IPS-20b (cell line): Measurements from ENCODE around the gene ADD2.
"Not testable (repeated sequence)": the region's sequence is repeated elsewhere in the genome, so short reads cannot be mapped to it uniquely, and the experiment has no call there.

Experiments
- H3K27ac ChIP-seq: one replicate; pipeline ENCODE4 v1.5.1; 2013; ENCODE audit warnings: low read length
- H3K27me3 ChIP-seq: 2 replicates; pipeline ENCODE4 v1.6.1; 2013; ENCODE audit warnings: mild to moderate bottlenecking, low read length, inconsistent platforms; ENCODE audit not compliant: insufficient read depth
- H3K36me3 ChIP-seq: 2 replicates; pipeline ENCODE4 v1.6.1; 2013; ENCODE audit warnings: low read depth, mild to moderate bottlenecking, inconsistent platforms, low read length, moderate library complexity; ENCODE audit not compliant: insufficient read depth
- H3K4me1 ChIP-seq: 2 replicates; pipeline ENCODE4 v1.6.1; 2013; ENCODE audit warnings: mild to moderate bottlenecking, control low read depth, inconsistent platforms, low read length, moderate library complexity; ENCODE audit not compliant: insufficient read depth
- H3K4me3 ChIP-seq: 2 replicates; pipeline ENCODE4 v1.5.1; 2013; ENCODE audit warnings: mild to moderate bottlenecking, low read length, inconsistent platforms
- H3K9ac ChIP-seq: 2 replicates; pipeline ENCODE4 v1.6.1; 2013; ENCODE audit warnings: low read depth, mild to moderate bottlenecking, inconsistent platforms, low read length, moderate library complexity
- H3K9me3 ChIP-seq: 2 replicates; pipeline ENCODE4 v1.6.1; 2013; ENCODE audit warnings: mild to moderate bottlenecking, low read depth, low read length, inconsistent platforms; ENCODE audit not compliant: insufficient read depth

Gene ADD2

GRCh38 chr2:70659551-70659950 lies 108.4 kb downstream of the ADD2 start:
- H3K9me3 ChIP-seq = no peaks in the 10 kb centered on the region
- no peak overlapping the region for H3K9ac ChIP-seq
- H3K27me3 ChIP-seq = peaks cover 5% of the 10 kb centered on the region
- no peak overlapping the region for H3K27ac ChIP-seq
- H3K36me3 ChIP-seq = peaks cover 34% of the 10 kb centered on the region
- H3K4me3 ChIP-seq = no peak overlapping the region
- peaks cover 3% of the 10 kb centered on the region; the same call in 1 of the 2 replicates for H3K4me1 ChIP-seq

GRCh38 chr2:70658476-70658875 lies 109.5 kb downstream of the ADD2 start:
- Histone ChIP-seq H3K36me3 (peaks cover 24% of the 10 kb centered on the region), H3K9ac (no peak overlapping the region), H3K4me1 (peaks cover 3% of the 10 kb centered on the region; the same call in 1 of the 2 replicates), H3K27ac (no peak overlapping the region), H3K27me3 (peaks cover 15% of the 10 kb centered on the region), H3K4me3 (no peak overlapping the region), H3K9me3 (no peaks in the 10 kb centered on the region)

- H3K27ac ChIP-seq = no peak overlapping the region
- H3K36me3 ChIP-seq = peaks cover 11% of the 10 kb centered on the region; the same call in 1 of the 2 replicates
- peaks cover 3% of the 10 kb centered on the region; the same call in 1 of the 2 replicates for H3K4me1 ChIP-seq
- H3K9me3 ChIP-seq = no peaks in the 10 kb centered on the region
- H3K27me3 ChIP-seq = peaks cover 20% of the 10 kb centered on the region
- H3K9ac ChIP-seq = no peak overlapping the region
- no peak overlapping the region for H3K4me3 ChIP-seq
These were observed 110.8 kb downstream of the ADD2 start for GRCh38 chr2:70657246-70657645.

GRCh38 chr2:70656421-70657010 lies 111.5 kb downstream of the ADD2 start:
- Histone ChIP-seq H3K9me3 (no peaks in the 10 kb centered on the region), H3K4me1 (peaks cover 3% of the 10 kb centered on the region; the same call in 1 of the 2 replicates), H3K9ac (no peak overlapping the region), H3K27me3 (peaks cover 27% of the 10 kb centered on the region), H3K36me3 (peaks cover 4% of the 10 kb centered on the region; the same call in 1 of the 2 replicates), H3K27ac (no peak overlapping the region), H3K4me3 (no peak overlapping the region)

GRCh38 chr2:70655786-70656185 lies 112.2 kb downstream of the ADD2 start:
- Histone ChIP-seq H3K9ac (no peak overlapping the region), H3K36me3 (no peaks in the 10 kb centered on the region), H3K4me3 (no peak overlapping the region), H3K27me3 (peaks cover 33% of the 10 kb centered on the region), H3K4me1 (peaks cover 3% of the 10 kb centered on the region; the same call in 1 of the 2 replicates), H3K9me3 (no peaks in the 10 kb centered on the region), H3K27ac (no peak overlapping the region)

GRCh38 chr2:70655211-70655610 lies 112.8 kb downstream of the ADD2 start:
- peaks cover 33% of the 10 kb centered on the region for H3K27me3 ChIP-seq
- not testable (repeated sequence) for H3K36me3 ChIP-seq, H3K9ac ChIP-seq, H3K27ac ChIP-seq, H3K4me3 ChIP-seq, H3K4me1 ChIP-seq, H3K9me3 ChIP-seq

- Histone ChIP-seq H3K9ac (no peak overlapping the region), H3K27me3 (peaks cover 33% of the 10 kb centered on the region), H3K9me3 (no peaks in the 10 kb centered on the region), H3K36me3 (no peaks in the 10 kb centered on the region), H3K4me1 (no peaks in the 10 kb centered on the region), H3K27ac (no peak overlapping the region), H3K4me3 (no peak overlapping the region)
These were observed 116.3 kb downstream of the ADD2 start for GRCh38 chr2:70651727-70652126.

- Histone ChIP-seq H3K27me3 (peaks cover 33% of the 10 kb centered on the region), H3K36me3 (no peaks in the 10 kb centered on the region), H3K27ac (no peak overlapping the region), H3K9ac (no peak overlapping the region), H3K9me3 (no peaks in the 10 kb centered on the region), H3K4me3 (no peak overlapping the region), H3K4me1 (no peaks in the 10 kb centered on the region)
These were observed 117.0 kb downstream of the ADD2 start for GRCh38 chr2:70651014-70651413.

GRCh38 chr2:70648961-70649360 lies 119.0 kb downstream of the ADD2 start:
- no peaks in the 10 kb centered on the region for H3K9me3 ChIP-seq
- H3K9ac ChIP-seq = no peak overlapping the region
- no peaks in the 10 kb centered on the region for H3K4me1 ChIP-seq
- no peak overlapping the region for H3K27ac ChIP-seq
- H3K27me3 ChIP-seq = peaks cover 23% of the 10 kb centered on the region
- H3K4me3 ChIP-seq = no peak overlapping the region
- H3K36me3 ChIP-seq = no peaks in the 10 kb centered on the region

- no peaks in the 10 kb centered on the region for H3K36me3 ChIP-seq
- H3K9ac ChIP-seq = no peak overlapping the region
- H3K9me3 ChIP-seq = no peaks in the 10 kb centered on the region
- H3K4me1 ChIP-seq = no peaks in the 10 kb centered on the region
- H3K4me3 ChIP-seq = no peak overlapping the region
- no peak overlapping the region for H3K27ac ChIP-seq
- H3K27me3 ChIP-seq = peaks cover 18% of the 10 kb centered on the region
These were observed 120.0 kb downstream of the ADD2 start for GRCh38 chr2:70647873-70648481.

- H3K27me3 ChIP-seq = peaks cover 5% of the 10 kb centered on the region
- no peaks in the 10 kb centered on the region for H3K4me1 ChIP-seq
- no peaks in the 10 kb centered on the region for H3K36me3 ChIP-seq
- H3K27ac ChIP-seq = no peak overlapping the region
- no peak overlapping the region for H3K9ac ChIP-seq
- H3K9me3 ChIP-seq = no peaks in the 10 kb centered on the region
- no peak overlapping the region for H3K4me3 ChIP-seq
These were observed 121.6 kb downstream of the ADD2 start for GRCh38 chr2:70646420-70646818.

GRCh38 chr2:70645733-70646419 lies 122.1 kb downstream of the ADD2 start:
- Histone ChIP-seq H3K36me3 (no peaks in the 10 kb centered on the region), H3K4me1 (no peaks in the 10 kb centered on the region), H3K27ac (no peak overlapping the region), H3K9me3 (no peaks in the 10 kb centered on the region), H3K4me3 (no peak overlapping the region), H3K9ac (no peak overlapping the region), H3K27me3 (no peaks in the 10 kb centered on the region)
